ENCODE data around the gene CAMK2B.

DNA sequence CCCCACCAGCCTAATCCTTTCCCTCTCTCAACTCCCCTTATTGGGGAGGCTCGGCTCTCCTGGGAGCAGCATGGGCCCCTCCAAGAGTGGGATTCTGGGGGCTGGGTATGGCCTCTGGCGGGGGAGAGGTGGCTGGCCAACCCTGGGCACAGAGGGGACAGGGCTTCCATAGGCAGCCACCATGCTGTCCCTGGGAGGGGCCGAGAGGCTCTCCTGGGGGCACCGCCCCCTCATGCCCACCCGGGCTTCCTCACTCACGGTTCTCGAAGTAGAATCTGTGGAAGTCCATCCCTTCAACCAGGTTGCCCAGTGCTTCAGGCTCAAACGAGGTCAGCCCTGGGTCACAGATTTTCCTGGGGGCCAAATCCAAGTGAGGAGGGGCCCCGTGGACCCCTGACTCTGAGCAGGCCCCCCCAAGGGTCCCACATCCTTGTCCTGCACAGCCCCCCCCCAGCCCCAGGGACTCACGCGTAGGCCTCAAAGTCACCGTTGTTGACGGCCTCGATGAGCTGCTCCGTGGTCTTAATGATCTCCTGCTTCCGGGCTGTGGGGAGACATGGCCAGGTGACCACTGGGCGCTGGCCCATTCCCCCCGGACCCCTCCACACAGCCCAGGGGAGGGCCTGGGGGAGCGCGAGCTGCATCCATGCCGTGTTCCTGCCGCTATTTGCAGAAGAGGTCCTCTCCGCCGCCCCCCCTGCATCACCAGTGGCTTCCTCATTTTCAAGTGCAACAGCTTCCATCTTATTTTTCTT lies 104.9 kb downstream of the CAMK2B start:
- TF ChIP-seq, protein P1, sequence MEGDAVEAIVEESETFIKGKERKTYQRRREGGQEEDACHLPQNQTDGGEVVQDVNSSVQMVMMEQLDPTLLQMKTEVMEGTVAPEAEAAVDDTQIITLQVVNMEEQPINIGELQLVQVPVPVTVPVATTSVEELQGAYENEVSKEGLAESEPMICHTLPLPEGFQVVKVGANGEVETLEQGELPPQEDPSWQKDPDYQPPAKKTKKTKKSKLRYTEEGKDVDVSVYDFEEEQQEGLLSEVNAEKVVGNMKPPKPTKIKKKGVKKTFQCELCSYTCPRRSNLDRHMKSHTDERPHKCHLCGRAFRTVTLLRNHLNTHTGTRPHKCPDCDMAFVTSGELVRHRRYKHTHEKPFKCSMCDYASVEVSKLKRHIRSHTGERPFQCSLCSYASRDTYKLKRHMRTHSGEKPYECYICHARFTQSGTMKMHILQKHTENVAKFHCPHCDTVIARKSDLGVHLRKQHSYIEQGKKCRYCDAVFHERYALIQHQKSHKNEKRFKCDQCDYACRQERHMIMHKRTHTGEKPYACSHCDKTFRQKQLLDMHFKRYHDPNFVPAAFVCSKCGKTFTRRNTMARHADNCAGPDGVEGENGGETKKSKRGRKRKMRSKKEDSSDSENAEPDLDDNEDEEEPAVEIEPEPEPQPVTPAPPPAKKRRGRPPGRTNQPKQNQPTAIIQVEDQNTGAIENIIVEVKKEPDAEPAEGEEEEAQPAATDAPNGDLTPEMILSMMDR (IDR thresholded peaks at IDR 0.05; ENCODE audit: borderline replicate concordance, extremely low read depth, low read length, poor library complexity, severe bottlenecking), result no peak
- no peak for TF ChIP-seq EZH2 (IDR thresholded peaks at IDR 0.05; ENCODE audit: borderline replicate concordance, low read depth, low read length, severe bottlenecking)
